HG02852 (cell line): ENCODE measurements around the gene MOGAT1.

Source experiments
- ATAC-seq: cut with Tn5 transposase; IDR thresholded peaks from one replicate; pipeline ENCODE4 v1.9.1; 2021; ENCODE audit warnings: mild to moderate bottlenecking, moderate library complexity; ENCODE audit not compliant: unreplicated experiment

MOGAT1 gene, protein sequence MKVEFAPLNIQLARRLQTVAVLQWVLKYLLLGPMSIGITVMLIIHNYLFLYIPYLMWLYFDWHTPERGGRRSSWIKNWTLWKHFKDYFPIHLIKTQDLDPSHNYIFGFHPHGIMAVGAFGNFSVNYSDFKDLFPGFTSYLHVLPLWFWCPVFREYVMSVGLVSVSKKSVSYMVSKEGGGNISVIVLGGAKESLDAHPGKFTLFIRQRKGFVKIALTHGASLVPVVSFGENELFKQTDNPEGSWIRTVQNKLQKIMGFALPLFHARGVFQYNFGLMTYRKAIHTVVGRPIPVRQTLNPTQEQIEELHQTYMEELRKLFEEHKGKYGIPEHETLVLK

DNA sequence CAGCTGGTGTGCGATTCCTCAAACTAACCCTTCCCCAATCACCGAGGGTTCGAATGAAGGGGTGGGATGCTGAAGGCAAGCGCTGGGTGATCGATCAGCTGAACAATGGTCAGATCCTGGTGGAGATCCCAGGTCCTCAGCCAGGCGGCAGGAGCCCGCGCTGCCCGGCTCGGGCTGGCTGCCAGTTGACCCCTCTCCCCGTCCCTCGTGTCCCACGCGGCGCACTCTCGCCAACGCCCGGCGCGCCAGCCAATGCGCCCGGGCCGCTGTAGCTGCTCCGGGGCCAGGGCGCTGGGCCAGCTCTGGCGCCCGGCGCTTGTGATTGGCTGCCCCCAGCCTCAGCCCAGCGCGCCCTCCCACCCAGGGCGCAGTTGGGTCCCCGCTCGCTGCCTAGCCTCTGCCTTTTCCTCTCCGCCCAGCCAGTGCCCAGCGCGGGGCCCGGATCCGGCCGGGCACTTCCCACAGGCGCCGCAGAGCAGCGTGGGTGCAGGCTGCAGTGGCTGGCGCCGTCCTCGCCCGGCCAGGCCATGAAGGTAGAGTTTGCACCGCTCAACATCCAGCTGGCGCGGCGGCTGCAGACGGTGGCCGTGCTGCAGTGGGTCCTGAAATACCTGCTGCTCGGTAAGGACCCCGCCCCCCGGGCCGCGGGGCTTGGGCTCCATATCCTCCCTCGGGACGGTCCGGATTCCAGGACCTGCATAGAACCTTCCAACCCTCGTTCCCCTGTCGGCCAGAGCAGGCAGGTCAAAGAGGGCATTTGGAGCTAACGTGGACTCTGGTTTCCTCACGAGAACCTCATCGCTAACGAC, at the start of gene MOGAT1:
Gene MOGAT1 (plus strand): TSS at position 400 of the 809 bp plus-strand sequence. CDS start 128 bp downstream, at position 528.
- ATAC-seq, result no peak

DNA sequence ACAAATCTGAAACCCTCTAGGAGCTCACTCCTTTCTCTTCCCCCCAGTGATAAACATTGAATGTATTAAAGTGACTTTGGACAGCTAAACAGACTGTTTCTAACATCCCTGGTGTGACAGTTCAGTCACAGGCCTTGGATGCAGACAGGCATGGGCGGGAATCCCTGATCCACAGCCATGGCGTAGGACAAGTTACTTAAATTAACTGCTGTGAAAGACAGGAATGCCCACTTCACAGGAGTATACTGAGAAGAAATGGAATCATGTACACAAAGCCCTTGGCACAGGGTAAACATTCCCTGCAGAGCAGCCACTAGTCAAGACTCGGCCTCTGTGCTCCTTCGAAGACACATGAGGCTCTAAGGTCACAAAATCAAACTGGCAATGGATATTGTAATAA, 49.6 kb upstream of the MOGAT1 start:
- no peak for ATAC-seq

DNA sequence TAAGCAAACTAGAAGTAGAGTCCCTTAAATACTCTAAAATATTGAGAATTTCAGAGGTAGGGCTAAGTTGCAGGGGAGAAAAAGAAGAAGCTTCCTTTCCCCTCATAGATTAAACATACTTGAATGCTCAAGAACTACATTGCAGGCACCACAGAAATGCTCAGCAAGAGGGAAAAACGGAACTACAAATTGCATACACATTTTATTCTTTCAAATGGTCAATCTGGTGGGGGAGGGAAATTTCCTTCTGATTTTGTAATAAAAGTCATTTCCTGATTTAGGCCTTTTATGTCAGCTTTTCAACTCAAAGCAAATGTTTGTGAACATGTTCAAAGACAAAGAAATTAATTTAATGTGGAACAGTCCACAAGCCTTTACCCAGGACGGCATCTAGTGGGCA, 48.5 kb upstream of the MOGAT1 start:
- no peak for ATAC-seq

DNA sequence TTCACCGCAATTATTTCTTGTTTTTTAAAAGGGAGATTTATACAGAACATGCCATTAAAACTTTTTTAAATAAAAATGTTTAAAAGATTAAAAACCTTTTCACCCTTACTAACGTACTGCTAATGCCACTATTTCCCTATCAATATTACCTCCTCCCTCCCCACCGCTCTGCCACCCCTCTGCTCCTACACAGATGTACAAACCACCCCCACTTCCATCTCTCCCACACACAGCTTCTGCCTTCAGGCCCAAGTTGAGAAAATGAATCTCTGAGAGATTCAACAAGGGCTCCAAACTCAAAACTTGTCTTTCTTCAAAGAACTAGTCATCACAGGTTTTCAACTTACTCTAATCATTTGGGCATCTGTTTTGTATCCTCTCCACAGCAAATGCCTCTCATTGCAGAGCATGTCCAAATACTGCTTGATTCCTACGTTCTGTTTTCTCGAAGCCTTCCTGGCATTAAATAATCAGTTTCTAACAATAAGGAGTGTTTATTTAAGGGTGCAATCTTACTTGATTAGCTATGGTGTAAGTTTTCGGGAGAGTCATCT, 47.6 kb upstream of the MOGAT1 start:
- no peak for ATAC-seq

DNA sequence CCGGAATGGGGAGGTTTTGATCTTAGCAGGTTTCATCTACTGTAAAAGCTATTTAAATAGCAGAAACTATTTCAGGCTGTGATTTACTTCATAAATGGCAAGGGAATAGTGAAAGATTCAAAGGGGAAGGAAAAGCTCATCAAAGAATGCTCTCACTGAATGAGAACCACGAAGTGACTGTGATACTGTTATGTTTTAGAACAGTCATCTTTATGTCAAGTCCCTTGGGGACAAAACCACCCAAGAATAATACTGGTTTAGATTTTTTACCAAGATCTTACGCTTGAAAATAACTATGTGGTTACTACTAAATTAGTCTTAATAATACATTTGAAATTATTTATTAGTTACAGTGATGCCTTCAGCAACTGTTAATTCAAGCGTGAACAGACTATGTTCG, 43.7 kb upstream of the MOGAT1 start:
- no peak for ATAC-seq

DNA sequence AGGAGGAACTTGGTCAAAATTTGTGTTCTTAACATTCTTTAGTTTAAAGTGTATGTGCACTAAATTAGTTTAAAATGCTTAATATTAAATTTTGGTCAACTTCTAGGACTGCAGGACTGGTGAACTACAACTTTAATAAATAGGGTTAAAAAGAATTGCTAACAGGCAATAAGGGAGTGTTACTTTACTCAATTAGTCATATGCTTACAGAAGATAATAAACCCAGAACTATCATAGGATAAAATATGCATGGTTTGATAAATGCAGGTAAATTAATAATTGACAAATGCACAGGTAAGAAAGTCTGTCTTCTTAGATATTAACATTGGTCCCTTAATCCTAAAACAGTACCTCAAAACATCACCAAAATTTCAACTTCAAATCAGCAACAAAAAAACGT, 36.2 kb upstream of the MOGAT1 start:
- no peak for ATAC-seq

DNA sequence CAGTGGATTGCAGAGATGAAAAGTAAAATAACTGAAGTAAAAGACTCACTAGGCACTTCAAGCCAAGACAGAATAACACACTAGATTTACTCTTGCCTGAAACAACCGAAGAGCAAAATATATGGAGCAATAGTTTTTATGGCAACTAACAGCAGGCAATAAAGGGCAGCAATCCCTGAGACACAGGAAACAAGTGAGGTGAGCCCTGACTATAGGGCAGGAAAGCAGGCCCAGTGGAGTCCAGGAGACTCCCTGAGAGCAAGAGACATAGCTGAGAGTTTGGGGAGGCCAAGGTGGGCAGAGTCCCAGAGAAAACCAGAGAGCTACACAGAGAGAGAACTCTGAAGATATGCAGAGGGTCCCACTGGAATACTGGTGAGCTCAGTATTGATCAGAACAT, 34.4 kb upstream of the MOGAT1 start:
- ATAC-seq, result no peak

DNA sequence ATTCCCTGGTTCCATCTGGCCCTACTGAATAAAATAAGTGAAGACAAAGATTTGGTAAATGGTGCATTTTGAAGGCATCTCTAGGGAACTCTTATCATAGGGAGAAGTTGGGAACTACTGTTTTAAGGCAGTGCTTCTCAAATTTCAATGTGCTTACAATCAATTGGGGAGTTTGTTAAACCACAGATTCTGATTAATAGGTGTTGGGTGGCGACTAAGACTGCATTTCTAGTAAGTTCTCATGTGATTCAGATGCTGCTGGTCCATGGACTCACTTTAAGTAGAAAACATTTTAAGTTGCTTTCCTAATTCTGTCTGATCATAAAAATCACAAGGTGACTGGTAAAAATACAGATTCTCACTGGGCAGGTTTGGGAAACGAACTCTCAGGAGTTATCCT, 30.1 kb upstream of the MOGAT1 start:
- ATAC-seq, result no peak

DNA sequence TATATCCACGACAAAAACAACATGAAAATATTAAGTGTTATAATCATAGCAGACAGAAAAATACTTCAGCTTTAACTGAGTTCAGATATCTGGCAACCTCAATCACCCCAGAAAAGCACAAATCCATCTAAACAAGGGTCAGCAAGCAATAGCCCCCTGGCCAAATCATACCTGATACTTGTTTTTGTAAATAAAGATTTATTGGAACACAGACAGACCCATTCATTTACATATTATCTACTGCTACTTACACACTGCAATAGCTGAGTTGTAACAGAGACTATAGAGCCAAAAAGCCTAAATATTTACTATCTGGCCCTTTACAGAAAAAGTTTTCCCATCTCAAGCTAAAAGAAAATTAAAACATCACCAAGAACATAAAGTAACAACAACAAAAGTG, 28.3 kb upstream of the MOGAT1 start:
- no peak for ATAC-seq

DNA sequence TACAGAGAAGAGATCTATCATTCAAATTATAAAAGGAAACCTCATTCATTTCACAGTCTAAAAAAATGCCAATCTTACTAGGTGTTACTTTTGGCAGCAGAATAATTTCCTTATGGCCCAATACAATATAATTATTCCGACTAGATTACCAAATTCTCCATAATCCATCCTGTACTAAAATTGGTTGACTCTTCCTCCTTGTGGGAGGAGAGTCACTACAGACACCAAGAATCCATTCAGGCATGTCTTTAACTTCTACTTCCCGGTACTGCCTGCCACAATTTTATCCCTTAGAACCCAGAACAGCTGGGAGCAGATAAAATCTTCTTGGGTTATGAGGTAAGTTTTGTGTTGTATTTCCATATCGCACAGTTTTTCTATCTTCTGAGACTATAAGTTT, 25.4 kb upstream of the MOGAT1 start:
- no peak for ATAC-seq

DNA sequence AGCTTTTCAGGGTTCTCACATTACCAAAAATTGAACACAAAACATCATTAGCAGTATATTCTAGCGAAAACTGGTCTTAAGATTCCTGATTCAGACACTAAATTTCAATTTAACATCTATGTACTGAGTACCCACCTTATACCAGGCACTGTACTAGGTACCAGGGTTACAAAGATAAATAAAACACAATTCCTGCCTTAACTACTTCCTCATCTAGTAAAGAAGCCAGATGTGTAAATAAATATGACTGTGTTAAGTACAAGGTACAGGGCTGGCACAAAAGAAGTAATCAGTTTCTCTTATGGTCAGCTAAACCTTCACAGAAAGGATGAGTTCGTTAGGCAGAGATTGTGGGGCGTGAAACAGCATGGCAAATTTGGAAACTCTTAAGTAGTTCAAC, 21.7 kb upstream of the MOGAT1 start:
- ATAC-seq, result no peak

DNA sequence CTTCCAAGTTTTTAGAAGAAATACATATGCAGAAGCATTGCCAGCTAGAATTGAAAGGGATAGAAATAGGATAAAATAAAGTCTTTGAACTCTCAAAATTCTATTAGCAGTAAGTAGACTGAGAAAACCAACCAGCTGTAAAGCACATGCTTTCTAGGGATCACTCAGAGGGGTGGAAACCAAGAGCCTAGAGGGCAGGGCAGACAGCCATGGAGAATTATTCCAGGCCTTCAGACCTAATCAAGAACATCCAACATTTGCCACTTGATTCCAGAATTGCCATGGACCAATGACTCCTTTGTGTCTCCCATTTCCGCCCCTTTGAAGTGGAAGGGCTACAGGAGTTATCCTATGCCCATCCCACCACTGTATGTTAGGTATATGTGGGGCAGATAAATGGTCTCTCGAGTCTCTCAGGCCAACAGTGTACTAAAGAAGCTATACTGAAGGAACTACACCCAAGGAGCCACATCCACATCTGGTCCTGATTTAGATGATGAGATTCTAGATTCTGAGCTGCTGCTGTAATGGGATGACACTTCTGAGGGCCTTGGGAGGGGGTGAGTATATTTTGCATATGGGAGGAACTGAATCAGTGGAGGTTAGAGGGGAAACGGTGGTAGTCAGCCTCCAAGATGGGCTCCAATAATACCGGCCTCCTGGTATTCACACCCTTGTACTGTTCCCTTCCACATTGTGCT, 19.6 kb upstream of the MOGAT1 start:
- no peak for ATAC-seq

DNA sequence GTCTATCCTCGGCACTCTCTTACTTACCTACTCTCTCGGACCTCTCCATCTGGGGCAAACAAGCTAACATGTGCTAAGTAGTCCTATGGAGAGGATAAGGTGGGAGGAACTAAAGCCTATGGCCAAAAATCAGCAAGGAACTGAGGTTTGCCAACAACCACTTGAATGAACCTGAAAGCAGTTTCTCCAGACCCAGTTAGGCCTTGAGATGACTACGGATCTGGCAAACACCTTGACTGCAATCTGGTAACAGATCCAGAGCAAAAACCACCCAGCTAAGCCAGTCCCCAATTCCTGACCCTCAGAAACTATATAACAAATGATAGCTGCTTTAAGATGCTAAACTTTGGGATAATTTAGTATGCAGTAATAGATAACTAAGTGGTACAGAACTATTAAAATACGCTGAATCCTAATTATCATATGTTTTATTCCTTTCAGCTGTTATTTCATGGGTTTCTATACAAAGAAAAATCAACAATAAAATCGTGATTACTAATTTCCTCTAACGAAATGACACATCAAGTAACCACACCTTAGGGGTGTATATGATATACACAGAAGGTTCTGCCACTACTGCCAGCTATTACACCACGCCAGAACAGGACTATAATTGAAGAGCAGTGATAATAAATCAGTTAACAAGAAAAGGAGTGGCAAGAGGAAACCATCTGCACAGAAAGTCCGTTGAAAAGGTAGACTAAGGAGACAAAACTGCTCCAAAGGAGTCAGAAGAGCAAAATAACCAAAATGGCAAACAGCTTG, 18.8 kb upstream of the MOGAT1 start:
- no peak for ATAC-seq

DNA sequence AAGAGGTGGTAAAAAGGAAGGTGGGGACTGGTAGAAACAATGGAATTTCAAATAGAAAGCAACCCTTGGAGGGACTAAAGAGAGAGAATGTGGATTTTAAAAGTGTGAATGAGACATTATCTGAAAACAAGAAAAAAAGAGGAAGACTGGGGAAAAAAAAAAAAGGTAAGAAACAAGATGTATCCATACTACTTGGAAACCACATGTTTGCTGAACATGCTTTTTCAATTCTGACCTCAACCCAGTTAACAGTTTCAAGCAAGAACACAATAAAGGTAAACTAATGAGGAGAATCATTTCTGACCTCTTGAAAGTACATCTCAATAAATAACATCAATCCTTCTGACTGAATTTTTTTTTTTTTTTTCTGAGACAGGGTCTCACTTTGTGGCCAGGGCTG, 18.2 kb upstream of the MOGAT1 start:
- ATAC-seq, result no peak

DNA sequence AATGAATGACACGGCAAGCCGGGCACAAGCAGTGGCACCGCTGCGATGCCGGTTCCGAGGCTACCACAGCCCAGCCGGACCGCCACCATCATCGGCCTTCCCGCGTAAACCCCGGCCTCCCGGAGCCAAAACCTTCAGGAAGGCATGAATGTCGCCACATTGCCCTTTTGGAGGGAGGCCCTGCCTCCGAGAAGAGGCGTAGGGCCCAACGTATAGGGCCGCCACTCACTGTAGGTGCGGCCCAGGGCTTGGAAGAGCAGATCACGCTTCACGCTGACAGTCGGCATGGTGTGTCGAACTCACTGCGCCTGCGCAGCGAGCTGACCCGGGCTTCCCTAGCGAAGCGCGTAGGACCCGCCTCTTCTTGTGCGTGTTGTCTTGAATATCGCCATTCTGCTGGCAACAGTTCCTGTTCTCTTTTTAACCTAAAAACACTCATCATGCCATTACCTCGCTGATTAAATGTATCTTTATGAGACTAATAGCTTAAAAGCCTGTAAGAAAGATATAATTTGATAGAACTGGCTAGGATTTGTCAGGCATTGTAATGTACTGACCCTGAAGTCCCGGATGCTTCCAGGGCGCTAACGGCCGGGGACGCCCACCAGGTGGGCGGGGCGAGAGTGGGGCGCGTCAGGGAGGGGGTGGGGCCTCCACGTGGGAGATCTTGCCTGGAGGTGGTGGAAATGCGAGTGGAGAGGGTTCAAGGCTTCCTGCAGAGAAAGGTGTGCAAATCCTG, 15.5 kb upstream of the MOGAT1 start, which contains the start of gene FARSB:
Gene FARSB (minus strand): TSS at position 306 of the 739 bp plus-strand sequence. CDS start 19 bp downstream, at position 287.
- ATAC-seq, result peak; percentile 87

DNA sequence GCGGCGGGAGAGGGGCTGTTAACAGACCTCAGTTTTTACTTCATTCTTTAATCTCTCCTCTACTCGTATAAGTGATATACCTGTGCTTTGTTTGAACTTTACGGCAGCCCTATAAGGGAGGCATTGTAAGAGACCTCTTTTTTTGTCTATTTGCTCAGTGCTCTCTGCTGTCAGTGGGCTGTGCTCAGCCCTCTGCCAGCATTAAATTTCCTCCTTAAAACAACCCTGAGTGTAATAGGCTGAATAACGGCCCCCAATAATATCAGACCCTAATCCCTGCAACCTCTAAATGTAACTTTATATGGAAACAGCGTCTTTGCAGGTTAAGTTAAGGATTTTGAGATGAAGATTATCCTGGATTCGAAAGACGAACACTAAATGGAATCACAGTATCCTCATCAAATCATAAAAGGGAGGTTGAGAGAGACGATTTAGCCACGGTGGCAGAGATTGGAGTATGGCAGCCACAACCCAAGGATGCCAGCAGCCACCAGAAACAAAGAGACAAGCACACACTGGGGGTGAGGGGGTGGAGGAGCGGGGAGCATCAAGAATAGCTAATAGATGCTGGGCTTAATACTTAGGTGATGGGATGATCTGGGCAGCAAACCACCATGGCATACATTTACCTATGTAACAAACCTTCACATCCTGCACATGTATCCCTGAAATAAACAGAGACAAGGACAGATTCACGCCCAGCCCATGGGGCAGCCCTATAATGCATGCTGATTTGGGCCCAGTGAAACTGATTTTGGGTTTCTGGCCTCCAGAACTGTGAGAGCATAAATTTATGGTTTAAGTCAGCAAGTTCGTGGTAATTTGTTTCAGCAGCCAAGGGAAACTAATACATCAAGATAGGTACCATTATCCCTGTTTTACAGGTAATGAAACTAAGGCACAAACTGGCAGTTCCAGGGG, 14.7 kb upstream of the MOGAT1 start:
- peak; percentile 30 for ATAC-seq

DNA sequence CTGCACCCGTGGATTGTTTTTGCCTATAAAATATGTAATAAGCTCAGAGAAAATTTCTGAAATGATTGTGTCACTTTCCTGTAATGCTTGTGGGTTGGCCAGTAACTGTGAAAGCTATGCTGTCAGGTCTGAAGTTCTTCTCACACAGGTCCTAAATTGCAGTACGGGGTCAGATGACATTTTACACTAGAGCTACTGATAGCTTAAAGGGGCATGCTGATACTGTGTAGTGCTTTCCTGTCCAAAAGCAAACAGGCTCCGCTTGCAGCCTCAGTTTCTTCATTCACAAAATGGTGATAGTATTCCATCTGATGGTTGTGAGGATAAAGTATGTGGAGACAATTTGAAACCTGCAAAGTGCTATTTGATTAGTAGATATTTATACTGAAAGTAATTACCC, 8.0 kb upstream of the MOGAT1 start:
- ATAC-seq, result no peak

DNA sequence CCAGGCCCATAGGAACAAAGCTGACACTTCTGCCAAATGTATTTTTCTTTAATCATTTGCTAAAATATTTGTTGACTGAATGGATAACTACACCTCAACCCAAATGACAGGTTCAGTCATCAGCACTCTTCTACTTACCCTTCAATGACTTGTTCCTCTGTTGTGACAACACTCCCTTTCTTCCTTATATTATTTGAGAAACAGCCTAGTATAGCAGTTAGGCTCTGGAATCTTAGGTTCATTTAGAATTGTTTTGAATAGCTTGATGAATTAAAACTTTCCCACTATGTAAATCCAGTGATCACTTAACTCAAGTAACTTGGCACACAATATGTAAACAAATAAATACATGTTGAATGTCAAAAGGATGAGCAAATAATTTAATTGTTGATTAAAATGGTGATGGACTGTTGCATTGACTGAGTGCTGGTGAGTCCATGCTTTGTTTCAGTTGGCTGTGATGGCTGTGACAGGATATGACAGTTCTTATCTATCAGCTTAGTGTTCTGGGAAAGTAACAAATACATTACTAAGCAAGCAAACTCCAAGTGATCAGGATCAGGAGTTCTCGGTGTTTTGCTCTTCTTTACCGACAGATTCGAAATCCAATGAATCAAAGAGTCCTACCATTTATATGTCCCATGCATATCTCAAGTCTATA, 2.8 kb upstream of the MOGAT1 start:
- ATAC-seq, result no peak
